Kidney capillary endothelial cell (primary cell): ENCODE data around the gene B3GLCT.
A peak's percentile ranks its signal among the peaks of the same experiment; 100 is the strongest.

Source experiments
- DNase-seq: peaks from one replicate; pipeline ENCODE4 v3.0.0-alpha.2; 2018; ENCODE audit warnings: low spot score

The B3GLCT gene

GRCh38 chr13:31350560-31350959, 150.8 kb downstream of the B3GLCT start:
- DNase-seq, result no peak

DNA sequence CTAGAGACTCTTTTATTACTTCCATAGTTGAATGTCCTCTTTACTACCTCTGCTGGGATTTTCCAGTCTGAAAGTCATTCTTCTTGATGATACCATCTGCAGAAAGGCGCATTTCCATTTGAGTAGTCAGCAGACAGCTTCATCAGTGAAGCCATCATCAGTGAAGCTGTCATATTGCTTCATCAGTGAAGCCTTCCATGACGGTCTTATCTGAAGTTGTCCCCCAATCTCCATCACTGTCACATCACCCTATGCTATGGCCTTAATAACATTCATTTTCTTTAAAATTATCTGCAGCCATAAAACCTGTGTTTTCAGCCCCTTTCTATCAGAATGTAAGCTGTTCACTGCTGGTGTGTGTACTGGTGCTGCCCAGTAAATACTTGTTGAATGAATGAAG, 151.6 kb downstream of the B3GLCT start:
- no peak for DNase-seq

DNA sequence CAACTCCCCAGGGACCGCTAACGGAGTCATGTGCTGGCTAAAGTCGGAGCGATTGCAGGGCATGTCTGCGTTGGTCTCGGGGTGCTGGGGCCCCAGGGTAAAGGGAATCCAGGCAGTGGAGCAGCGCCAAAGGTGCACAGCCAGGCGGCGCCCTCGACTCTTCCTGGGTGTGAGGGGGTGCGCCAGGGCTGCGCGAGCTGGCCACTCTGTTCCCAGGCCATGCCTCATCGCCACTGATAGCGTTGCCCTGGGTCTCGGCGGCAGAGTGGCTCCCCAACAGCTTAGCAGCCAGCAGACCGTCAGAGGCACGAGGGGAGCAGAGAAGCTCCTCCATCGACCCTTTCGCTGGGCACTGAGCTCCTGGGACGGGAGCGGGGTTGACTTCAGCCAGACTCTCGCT, 152.7 kb downstream of the B3GLCT start:
- no peak for DNase-seq

- DNase-seq, result no peak
Measured at GRCh38 chr13:31355001-31355400, 155.2 kb downstream of the B3GLCT start.

- DNase-seq, result no peak
Measured at GRCh38 chr13:31356991-31357390, 157.2 kb downstream of the B3GLCT start.

DNA sequence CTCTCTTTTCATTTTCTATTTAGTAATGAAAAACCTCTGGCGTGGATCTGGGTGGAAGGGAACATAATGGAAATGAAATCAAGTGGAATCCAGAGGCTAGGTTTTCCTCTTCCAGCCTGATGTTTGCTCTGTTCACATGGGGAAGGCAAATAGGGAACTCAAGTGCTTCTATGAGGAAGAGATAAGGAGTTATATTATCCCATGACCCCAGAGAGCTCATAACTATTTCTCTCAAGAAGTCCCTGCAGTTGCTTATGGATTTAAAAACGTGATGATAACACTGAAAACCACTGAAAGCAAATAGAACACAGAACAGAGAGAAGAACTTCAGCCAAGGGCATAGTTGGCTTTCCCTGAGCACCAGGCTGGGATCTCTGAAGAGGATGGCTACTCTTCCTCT, 157.8 kb downstream of the B3GLCT start:
- DNase-seq, result no peak

DNA sequence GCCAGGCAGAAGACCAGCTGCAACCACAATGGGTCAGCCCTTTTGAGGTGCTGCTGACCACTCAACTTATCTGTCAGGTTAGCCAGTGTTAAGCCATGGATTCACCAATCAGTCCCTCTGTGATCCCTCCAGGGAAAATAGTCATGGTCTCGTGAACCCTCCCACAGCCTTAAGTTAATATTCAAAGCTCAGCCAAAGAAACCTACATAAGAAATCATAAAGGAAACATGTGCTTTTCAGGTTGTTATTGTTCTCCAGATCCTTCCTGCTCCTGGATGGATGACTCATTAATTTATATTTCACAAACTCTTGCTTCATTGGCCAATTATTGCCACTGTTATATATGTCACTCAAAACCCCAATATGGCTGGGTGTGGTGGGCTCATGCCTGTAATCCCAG, 161.9 kb downstream of the B3GLCT start:
- peak; percentile 38 for DNase-seq

DNA sequence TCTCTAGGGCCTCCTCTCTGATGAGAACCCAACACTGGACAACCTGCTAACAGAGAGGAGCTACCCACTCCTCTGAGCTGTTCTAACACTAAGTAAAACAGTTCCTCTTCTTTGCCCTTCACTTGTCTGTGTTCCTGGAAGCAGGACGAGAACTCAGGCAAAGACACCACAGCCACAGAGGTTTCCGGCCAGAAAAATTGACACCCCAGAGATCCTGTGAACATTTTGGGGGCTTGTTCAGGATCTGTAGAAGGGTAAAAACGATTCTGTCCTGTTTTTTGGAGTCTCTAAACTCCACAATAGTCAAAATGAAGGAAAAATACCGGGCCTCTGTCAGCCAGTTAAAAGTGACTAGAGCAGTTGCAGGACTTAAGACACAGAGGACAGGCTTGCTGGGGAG, 165.9 kb downstream of the B3GLCT start:
- no peak for DNase-seq

GRCh38 chr13:31367410-31367809, 167.6 kb downstream of the B3GLCT start:
- DNase-seq, result no peak

GRCh38 chr13:31369213-31369612, 169.4 kb downstream of the B3GLCT start:
- DNase-seq, result no peak

DNA sequence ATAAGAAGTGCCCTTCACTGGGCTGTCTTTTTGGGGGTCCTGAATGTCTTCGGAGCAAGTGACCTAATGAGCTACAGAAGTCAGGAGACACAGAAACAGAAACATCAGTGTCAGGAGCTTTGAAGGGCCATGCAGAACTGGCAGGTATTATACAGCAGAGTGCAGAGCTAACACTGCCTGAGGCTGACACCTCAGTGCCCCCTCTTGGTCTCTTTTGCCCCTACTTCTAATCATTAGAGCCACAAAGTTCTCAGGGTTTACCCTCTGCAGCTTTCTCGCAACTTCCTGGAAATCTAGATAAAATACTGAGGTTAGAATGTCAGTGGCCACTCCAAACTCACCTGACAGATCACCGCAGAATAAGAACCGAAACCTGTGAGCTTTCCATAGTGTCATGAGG, 172.7 kb downstream of the B3GLCT start:
- no peak for DNase-seq

DNA sequence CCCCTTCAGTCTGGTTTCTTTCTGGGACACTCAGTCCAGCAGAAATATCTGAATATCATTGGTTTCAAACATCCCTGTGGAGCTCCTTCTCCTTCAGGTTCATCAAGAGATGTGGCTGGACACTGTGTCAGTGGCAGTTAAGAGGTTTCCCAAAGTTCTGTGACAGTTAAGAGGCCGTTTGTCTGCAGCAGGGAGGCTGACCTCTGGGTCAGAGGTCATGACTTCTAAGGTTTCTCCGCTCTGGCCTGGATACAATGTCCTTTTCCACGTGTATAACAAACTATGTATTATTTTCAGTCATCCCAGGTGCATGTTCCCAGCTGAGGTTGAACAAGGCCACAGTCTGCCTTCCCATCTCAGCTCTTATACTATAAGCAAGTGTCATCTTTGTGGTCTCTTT, 174.9 kb downstream of the B3GLCT start:
- DNase-seq, result no peak

- no peak for DNase-seq
Measured at GRCh38 chr13:31377946-31378345, 178.2 kb downstream of the B3GLCT start.

DNA sequence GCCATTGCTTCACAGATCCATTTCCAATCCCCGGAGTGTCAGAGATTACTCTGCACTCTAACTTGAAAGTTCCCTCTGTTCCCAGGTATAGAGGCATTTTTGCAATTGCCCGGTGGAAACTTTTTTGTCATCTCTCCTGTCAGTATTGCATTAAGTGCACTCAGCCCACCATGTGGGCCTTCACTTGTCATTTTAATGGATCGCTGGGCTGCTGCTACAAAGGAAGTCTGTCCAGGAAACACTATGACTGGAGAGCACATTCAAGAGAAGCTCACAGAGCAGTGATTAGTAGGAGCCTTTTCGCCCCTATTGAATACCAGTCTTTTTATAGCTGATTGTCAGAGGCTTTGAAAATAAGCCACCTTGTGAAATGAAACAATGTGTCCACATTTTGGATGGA, 180.9 kb downstream of the B3GLCT start:
- peak; percentile 35 for DNase-seq
